ENCODE data around the gene SEMA4D. TPM values are rescaled to one million over a fixed set of nuclear protein-coding genes. Genes with fewer than 3 reads are reported as not detected.

SEMA4D gene
- total and polyA plus RNA-seq, 2 donors from 2014 or later = 18.9 to 147 TPM

DNA sequence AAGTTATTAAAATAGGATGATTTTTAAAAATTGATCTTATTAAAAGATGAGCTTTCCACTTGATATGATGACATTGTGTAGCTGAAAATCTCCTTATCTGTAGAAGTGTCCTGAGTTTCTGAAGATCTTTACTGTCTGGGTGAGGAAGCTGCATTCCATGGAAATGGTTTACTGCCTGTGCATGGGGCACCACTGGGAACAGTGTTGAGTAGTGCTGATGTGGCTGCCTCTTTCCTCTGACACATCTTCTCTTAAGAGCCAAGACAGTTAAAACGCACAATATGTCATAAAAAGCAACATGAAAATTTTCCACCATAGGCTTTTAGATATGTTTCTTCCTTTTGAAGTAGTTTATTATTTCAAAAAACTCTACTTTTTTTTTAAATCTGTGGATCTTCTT, 155.0 kb downstream of the SEMA4D start:
- no peak overlapping the region for H3K9ac ChIP-seq (ENCODE audit: low read length in 3 of 3)
- DNase-seq (no peak), FAIRE-seq (no peak)
- H3K27me3 ChIP-seq (ENCODE audit: control insufficient read depth, insufficient read depth, low read length) = no peaks in the 10 kb centered on the region
- no peaks in the 10 kb centered on the region for H3K4me1 ChIP-seq (ENCODE audit: control insufficient read depth in 2 of 3, insufficient read depth in 2 of 3, low read depth in 1 of 3, low read length in 3 of 3)
- no peak overlapping the region for H3K4me3 ChIP-seq (ENCODE audit: low read length in 3 of 3)
- H3K36me3 ChIP-seq (ENCODE audit: control insufficient read depth in 2 of 3, insufficient read depth in 3 of 3, low read length in 3 of 3) = peaks cover 16 to 80% (median 48%) of the 10 kb centered on the region in 3 donors
- TF ChIP-seq, protein P1, sequence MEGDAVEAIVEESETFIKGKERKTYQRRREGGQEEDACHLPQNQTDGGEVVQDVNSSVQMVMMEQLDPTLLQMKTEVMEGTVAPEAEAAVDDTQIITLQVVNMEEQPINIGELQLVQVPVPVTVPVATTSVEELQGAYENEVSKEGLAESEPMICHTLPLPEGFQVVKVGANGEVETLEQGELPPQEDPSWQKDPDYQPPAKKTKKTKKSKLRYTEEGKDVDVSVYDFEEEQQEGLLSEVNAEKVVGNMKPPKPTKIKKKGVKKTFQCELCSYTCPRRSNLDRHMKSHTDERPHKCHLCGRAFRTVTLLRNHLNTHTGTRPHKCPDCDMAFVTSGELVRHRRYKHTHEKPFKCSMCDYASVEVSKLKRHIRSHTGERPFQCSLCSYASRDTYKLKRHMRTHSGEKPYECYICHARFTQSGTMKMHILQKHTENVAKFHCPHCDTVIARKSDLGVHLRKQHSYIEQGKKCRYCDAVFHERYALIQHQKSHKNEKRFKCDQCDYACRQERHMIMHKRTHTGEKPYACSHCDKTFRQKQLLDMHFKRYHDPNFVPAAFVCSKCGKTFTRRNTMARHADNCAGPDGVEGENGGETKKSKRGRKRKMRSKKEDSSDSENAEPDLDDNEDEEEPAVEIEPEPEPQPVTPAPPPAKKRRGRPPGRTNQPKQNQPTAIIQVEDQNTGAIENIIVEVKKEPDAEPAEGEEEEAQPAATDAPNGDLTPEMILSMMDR (IDR thresholded peaks at IDR 0.05; ENCODE audit: borderline replicate concordance, extremely low read depth, insufficient read depth) = no peak
- H3K9me3 ChIP-seq (ENCODE audit: control insufficient read depth in 2 of 3, insufficient read depth in 1 of 3, low read length in 3 of 3) = no peaks in the 10 kb centered on the region
- no peak overlapping the region for H3K27ac ChIP-seq (ENCODE audit: low read depth in 2 of 2, low read length in 2 of 2)
- intact Hi-C loops (cut with DNase I) = no loop called here

DNA sequence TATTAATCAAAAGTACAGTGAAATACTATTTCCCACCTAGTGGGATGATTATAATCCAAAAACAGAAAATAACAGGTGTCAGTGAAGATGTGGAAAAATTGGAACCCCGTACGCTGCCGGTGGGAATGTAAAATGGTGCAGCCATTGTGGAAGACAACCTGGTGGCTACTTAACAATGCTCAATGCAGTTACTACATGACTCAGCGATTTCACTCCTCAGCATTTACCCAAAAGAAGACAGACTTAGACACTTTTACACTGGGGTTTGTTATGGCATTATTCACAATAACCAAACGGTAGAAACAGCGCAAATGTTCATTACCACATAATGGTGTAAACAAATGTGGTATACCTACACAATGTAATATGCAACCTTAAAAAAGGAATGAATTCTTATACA, 155.7 kb downstream of the SEMA4D start:
- Histone ChIP-seq H3K4me1 (ENCODE audit: control insufficient read depth in 2 of 3, insufficient read depth in 2 of 3, low read depth in 1 of 3, low read length in 3 of 3) (no peaks in the 10 kb centered on the region), H3K4me3 (ENCODE audit: low read length in 3 of 3) (no peak overlapping the region), H3K9me3 (ENCODE audit: control insufficient read depth in 2 of 3, insufficient read depth in 1 of 3, low read length in 3 of 3) (no peaks in the 10 kb centered on the region), H3K27me3 (ENCODE audit: control insufficient read depth, insufficient read depth, low read length) (no peaks in the 10 kb centered on the region), H3K27ac (ENCODE audit: low read depth in 2 of 2, low read length in 2 of 2) (no peak overlapping the region), H3K9ac (ENCODE audit: low read length in 3 of 3) (no peak overlapping the region), H3K36me3 (ENCODE audit: control insufficient read depth in 2 of 3, insufficient read depth in 3 of 3, low read length in 3 of 3) (peaks cover 16 to 83% (median 44%) of the 10 kb centered on the region in 3 donors)
- FAIRE-seq (no peak), DNase-seq (no peak)
- intact Hi-C loops (cut with DNase I) = no loop called here
- TF ChIP-seq, protein P1 (IDR thresholded peaks at IDR 0.05; ENCODE audit: borderline replicate concordance, extremely low read depth, insufficient read depth) = no peak

DNA sequence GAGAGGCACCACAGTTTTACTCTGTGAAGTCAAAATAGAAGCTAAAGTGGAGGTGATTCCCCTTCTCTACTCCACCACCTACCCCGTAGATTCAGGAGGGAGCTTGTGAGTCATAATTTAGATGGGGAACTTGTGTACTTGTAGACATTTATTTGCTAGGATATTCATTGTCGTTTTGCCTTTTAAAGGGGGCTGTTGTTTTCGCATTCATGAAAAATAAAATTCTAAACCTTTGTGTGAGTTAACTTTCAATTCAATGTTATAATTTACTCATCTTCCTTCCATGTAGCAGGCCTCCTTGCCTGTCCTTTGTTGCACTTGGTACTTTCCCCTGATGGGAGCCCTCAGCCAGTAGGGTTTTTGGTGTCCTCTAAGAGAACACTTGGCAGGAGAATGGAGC, 157.6 kb downstream of the SEMA4D start:
- no peak overlapping the region for H3K9ac ChIP-seq (ENCODE audit: low read length in 3 of 3)
- no peaks in the 10 kb centered on the region for H3K9me3 ChIP-seq (ENCODE audit: control insufficient read depth in 2 of 3, insufficient read depth in 1 of 3, low read length in 3 of 3)
- no peak overlapping the region for H3K4me3 ChIP-seq (ENCODE audit: low read length in 3 of 3)
- no peak overlapping the region for H3K27ac ChIP-seq (ENCODE audit: low read depth in 2 of 2, low read length in 2 of 2)
- FAIRE-seq (no peak), DNase-seq (no peak)
- peaks cover 16 to 67% (median 30%) of the 10 kb centered on the region in 3 donors for H3K36me3 ChIP-seq (ENCODE audit: control insufficient read depth in 2 of 3, insufficient read depth in 3 of 3, low read length in 3 of 3)
- H3K27me3 ChIP-seq (ENCODE audit: control insufficient read depth, insufficient read depth, low read length) = no peaks in the 10 kb centered on the region
- TF ChIP-seq, protein P1 (IDR thresholded peaks at IDR 0.05; ENCODE audit: borderline replicate concordance, extremely low read depth, insufficient read depth) = no peak
- intact Hi-C loops (cut with DNase I) = no loop called here
- H3K4me1 ChIP-seq (ENCODE audit: control insufficient read depth in 2 of 3, insufficient read depth in 2 of 3, low read depth in 1 of 3, low read length in 3 of 3) = no peaks in the 10 kb centered on the region

DNA sequence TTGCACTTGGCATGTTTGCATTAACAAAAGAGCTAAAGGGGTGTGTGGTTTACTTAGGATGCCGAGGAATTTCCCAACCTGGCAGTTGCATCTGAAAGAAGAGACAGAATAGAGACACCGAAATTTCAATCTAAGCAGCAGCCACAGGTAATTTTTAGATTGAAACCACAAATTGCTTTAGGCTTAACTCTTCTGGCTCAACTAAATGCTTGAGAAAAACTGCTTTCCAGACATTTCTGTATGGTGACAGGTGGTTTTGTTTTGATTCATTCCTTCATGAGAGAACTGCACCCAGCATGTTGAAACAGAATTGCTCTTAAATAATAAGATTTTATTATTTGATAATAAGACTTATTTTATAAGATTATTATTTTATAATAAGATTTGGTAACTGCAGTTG, 158.1 kb downstream of the SEMA4D start:
- intact Hi-C loops (cut with DNase I) = no loop called here

More for the DNA sequence above, 158.1 kb downstream of the SEMA4D start:
- no peaks in the 10 kb centered on the region for H3K4me1 ChIP-seq (ENCODE audit: control insufficient read depth in 2 of 3, insufficient read depth in 2 of 3, low read depth in 1 of 3, low read length in 3 of 3)
- H3K27me3 ChIP-seq (ENCODE audit: control insufficient read depth, insufficient read depth, low read length) = no peaks in the 10 kb centered on the region
- TF ChIP-seq, protein P1 (IDR thresholded peaks at IDR 0.05; ENCODE audit: borderline replicate concordance, extremely low read depth, insufficient read depth) = no peak
- H3K4me3 ChIP-seq (ENCODE audit: low read length in 3 of 3) = no peak overlapping the region
- H3K36me3 ChIP-seq (ENCODE audit: control insufficient read depth in 2 of 3, insufficient read depth in 3 of 3, low read length in 3 of 3) = peaks cover 16 to 66% (median 26%) of the 10 kb centered on the region in 3 donors
- no peak overlapping the region for H3K27ac ChIP-seq (ENCODE audit: low read depth in 2 of 2, low read length in 2 of 2)
- H3K9ac ChIP-seq (ENCODE audit: low read length in 3 of 3) = no peak overlapping the region
- FAIRE-seq (no peak), DNase-seq (no peak)
- no peaks in the 10 kb centered on the region for H3K9me3 ChIP-seq (ENCODE audit: control insufficient read depth in 2 of 3, insufficient read depth in 1 of 3, low read length in 3 of 3)

All from kidney (tissue), 14 donors.